MCF 10A (cell line): ENCODE data around the gene QSOX1. TPM values are rescaled to one million over a fixed set of nuclear protein-coding genes. Genes with fewer than 3 reads are reported as not detected.

Experiments used
- BruUV-seq: library from RNA; stranded (reverse); fragments of 400-500 nt; replicated peaks from 2 replicates; lab custom pipeline; 2021; lab: Mats Ljungman, UMichigan
- CTCF ChIA-PET: fragments of 300-600 bp; sonication (Branson Sonifier 250); formaldehyde crosslinking; extraction: SDS; loops from one replicate; lab custom pipeline; 2021; ENCODE audit warnings: antibody characterized with exemption, inconsistent platforms; lab: Yijun Ruan, JAX
- POLR2A ChIA-PET: fragments of 300-600, 350-650 bp; sonication (Branson Sonifier 250); formaldehyde crosslinking; extraction: SDS; loops from one replicate; lab custom pipeline; 2020; ENCODE audit warnings: antibody characterized with exemption, inconsistent platforms; lab: Yijun Ruan, JAX
- DNase-seq: peaks from one replicate; pipeline ENCODE4 v3.0.0-alpha.2; 2018; ENCODE audit not compliant: unreplicated experiment
- H3K27ac Mint-ChIP-seq: one replicate; pipeline ENCODE4 v1.8.0; 2022; ENCODE audit warnings: mild to moderate bottlenecking, low read depth, mixed read lengths; ENCODE audit not compliant: unreplicated experiment
- H3K27me3 Mint-ChIP-seq: one replicate; pipeline ENCODE4 v1.8.0; 2022; ENCODE audit warnings: mixed read lengths; ENCODE audit not compliant: insufficient read depth, unreplicated experiment
- H3K36me3 Mint-ChIP-seq: one replicate; pipeline ENCODE4 v1.8.0; 2022; ENCODE audit warnings: mild to moderate bottlenecking, moderate library complexity, mixed read lengths; ENCODE audit not compliant: insufficient read depth, unreplicated experiment
- H3K4me1 Mint-ChIP-seq: one replicate; pipeline ENCODE4 v1.8.0; 2022; ENCODE audit warnings: mixed read lengths; ENCODE audit not compliant: insufficient read depth, unreplicated experiment
- H3K4me3 Mint-ChIP-seq: one replicate; pipeline ENCODE4 v1.8.0; 2022; ENCODE audit warnings: mild to moderate bottlenecking, moderate library complexity, mixed read lengths; ENCODE audit not compliant: unreplicated experiment
- H3K9me3 Mint-ChIP-seq: one replicate; pipeline ENCODE4 v1.8.0; 2022; ENCODE audit warnings: mixed read lengths; ENCODE audit not compliant: unreplicated experiment
- CTCF ChIP-seq: fragments of 200-600 bp; IDR thresholded peaks from one replicate; pipeline ENCODE4 v1.8.0; 2022; ENCODE audit warnings: antibody characterized with exemption, mild to moderate bottlenecking; ENCODE audit not compliant: unreplicated experiment
- intact Hi-C: fragments of 100-400 bp; cut with micrococcal nuclease; formaldehyde crosslinking; loops from 2 replicates; pipeline ENCODE4 v1.14.1; 2022
- total RNA-seq: library from RNA; stranded (reverse); gene quantifications from 2 replicates; pipeline ENCODE4 v1.2.3, GENCODE V29; 2022

Gene QSOX1
- total RNA-seq, 1 experiment from 2014 or later = 309 TPM

- ChIA-PET CTCF (interaction anchor here (0.8 to 1.0 kb wide), 2 partner anchors 59 to 169 kb away, joined by 3 to 7 read pairs; no protein-coding TSS in a partner anchor), POLR2A (no interaction called here)
- TF ChIP-seq CTCF = no peak
- no peaks in the 10 kb centered on the region for H3K36me3 Mint-ChIP-seq
- peaks cover 6% of the 10 kb centered on the region for H3K4me1 Mint-ChIP-seq
- H3K27ac Mint-ChIP-seq = no peak overlapping the region
- intact Hi-C loops = no loop called here
- H3K9me3 Mint-ChIP-seq = no peaks in the 10 kb centered on the region
- no peak overlapping the region for H3K4me3 Mint-ChIP-seq
- no TSS peak for BruUV-seq
- peaks cover 14% of the 10 kb centered on the region for H3K27me3 Mint-ChIP-seq
- peak; percentile 51 for DNase-seq
Measured at GRCh38 chr1:180247061-180247460, 92.4 kb downstream of the QSOX1 start.

- Mint-ChIP-seq H3K27me3 (peaks cover 9% of the 10 kb centered on the region), H3K27ac (no peak overlapping the region), H3K36me3 (no peaks in the 10 kb centered on the region), H3K4me3 (no peak overlapping the region), H3K4me1 (peaks cover 7% of the 10 kb centered on the region), H3K9me3 (no peaks in the 10 kb centered on the region)
- CTCF ChIA-PET = interaction anchor here (0.8 to 1.4 kb wide), 3 partner anchors 59 to 233 kb away, joined by 3 to 7 read pairs (median 4); no protein-coding TSS in a partner anchor
- POLR2A ChIA-PET = no interaction called here
- no TSS peak for BruUV-seq
- intact Hi-C loops = no loop called here
- no peak for TF ChIP-seq CTCF
- DNase-seq = no peak
Measured at GRCh38 chr1:180247580-180247979, 92.9 kb downstream of the QSOX1 start.

- H3K27me3 Mint-ChIP-seq = peaks cover 3% of the 10 kb centered on the region
- CTCF ChIA-PET = interaction anchor here (0.6 to 2.0 kb wide), 4 partner anchors 164 to 232 kb away, joined by 4 to 7 read pairs (median 4); no protein-coding TSS in a partner anchor
- H3K4me3 Mint-ChIP-seq = no peak overlapping the region
- H3K9me3 Mint-ChIP-seq = no peaks in the 10 kb centered on the region
- intact Hi-C loops = no loop called here
- POLR2A ChIA-PET = no interaction called here
- no peaks in the 10 kb centered on the region for H3K36me3 Mint-ChIP-seq
- H3K4me1 Mint-ChIP-seq = peaks cover 12% of the 10 kb centered on the region
- no peak overlapping the region for H3K27ac Mint-ChIP-seq
- no peak for DNase-seq
- no TSS peak for BruUV-seq
- TF ChIP-seq CTCF = no peak
Measured at GRCh38 chr1:180248176-180248575, 93.5 kb downstream of the QSOX1 start.

GRCh38 chr1:180248731-180249681, 94.3 kb downstream of the QSOX1 start:
- no TSS peak for BruUV-seq
- Mint-ChIP-seq H3K4me3 (no peak overlapping the region), H3K36me3 (no peaks in the 10 kb centered on the region), H3K27ac (no peak overlapping the region), H3K27me3 (no peaks in the 10 kb centered on the region), H3K9me3 (no peaks in the 10 kb centered on the region), H3K4me1 (peaks cover 12% of the 10 kb centered on the region)
- TF ChIP-seq CTCF = no peak
- intact Hi-C loops = no loop called here
- ChIA-PET POLR2A (interaction anchor here (0.5 to 0.6 kb wide), 2 partner anchors 125 to 197 kb away, joined by 3 read pairs; no protein-coding TSS in a partner anchor), CTCF (interaction anchor here (0.6 to 2.0 kb wide), 5 partner anchors 9 to 233 kb away, joined by 3 to 4 read pairs (median 3); no protein-coding TSS in a partner anchor)
- DNase-seq = no peak
